ENCODE data around the gene SPEG.

The SPEG gene

DNA sequence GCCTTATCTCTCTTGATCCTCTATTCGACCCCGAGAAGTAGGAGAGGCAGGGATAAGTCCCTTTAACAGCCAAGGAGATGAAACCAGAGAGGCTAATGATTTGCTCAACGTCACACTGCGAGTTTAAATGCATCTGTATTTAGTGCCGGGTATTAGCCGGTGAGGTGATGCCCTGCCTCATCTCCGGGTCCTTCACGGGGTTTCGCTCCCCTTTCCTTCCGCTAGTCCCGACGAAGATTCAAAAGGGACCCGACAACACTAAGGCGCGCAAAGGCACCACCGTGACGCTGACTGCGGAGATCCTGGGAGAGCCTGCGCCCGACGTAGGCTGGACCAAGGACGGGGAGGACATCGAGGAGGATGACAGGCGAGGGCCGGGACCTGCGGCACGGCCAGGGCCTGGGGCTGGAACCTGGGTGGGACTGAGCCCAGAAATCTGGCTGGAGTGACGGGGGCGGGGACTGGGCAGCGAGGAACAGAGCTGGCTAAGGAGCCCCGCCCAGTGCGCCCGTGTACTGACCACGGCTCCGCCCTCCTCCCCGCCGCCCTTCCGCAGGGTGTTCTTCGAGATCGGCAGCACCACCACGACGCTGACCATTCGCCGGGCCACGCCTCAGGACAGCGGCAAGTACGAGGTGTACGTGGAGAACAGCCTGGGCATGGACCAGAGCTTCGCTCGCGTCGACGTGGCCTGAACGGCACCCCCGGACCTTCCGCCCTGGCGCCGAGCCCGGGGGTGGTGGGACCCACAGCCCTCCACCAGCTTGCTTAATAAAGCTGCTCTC is 63.0 kb downstream of the SPEG start:
- peak; percentile 15 for DNase-seq (ENCODE audit: low spot score)

DNA sequence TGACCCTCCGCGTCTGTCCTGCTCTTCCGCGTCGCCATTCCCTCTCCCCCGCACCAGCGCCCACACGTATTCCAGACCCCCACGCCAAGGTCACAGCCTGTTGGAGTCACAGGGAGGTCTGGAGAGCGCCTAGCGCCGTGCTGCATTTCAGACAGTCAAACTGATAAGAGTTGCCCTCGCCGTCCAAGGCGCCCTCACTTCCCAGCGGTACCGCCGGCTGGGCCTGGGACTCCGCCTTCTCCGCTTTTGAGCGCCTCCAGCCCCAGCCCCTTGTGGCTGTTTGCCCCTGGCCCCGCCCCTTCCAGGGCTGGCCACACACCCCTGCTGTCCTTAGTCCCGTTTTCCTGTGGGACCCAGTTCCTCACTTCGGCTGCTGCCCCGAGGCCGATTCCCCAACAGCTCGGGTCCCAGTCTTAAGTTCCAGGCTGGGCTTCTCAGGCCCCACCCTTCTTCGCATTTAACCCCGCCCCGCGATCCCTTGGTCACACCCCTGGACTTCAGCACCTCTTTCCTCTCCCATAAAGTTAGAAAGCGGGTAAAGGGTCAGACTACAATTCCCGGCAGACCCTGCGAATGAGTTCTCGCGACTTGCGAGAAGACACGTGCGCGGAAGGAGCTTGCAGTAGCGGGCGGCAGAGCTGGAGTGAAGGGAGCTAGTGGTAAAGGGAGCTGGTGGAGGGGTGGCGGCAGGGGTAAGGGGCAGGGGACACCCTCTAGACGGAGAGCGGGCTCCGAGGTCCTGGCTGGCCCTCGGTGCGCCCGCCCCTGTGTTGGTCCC is 63.8 kb downstream of the SPEG start, which contains the start of gene GMPPA:
Gene GMPPA, plus strand, starts transcription at position 612 of the 778 bp plus-strand sequence. CDS start 1,085 bp downstream, outside the sequence.
- DNase-seq (ENCODE audit: low spot score): peak; percentile 96

DNA sequence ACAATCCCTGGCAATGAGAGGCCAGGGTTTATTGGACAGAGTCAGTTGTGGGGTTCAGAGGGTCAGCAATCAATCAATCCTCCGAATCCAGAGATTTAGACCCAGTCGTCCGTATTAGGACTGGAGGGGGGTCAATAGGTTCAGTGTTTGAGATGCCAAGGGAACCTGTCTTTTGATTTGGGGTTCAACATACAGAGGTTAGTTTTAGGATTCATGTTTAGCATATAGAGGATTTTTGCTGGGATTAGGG is 64.3 kb downstream of the SPEG start:
- DNase-seq (ENCODE audit: low spot score): no peak

DNA sequence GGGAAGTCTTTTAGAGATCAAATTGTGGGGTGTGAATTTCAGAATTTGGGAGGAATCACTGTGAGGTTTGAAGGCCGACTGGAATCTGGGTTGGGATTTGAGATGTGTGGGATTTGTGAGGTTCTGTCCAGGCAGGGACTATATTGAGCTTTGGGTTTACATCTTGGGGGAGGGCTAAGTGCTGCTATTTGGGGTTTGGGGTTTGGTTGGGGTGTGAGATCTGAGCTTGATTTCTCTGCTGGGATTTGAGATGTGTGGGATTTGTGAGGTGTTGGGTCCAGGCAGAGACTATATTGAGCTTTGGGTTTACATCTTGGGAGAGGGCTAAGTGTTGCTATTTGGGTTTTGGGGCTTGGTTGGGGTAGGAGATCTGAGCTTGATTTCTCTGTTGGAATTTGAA is 64.9 kb downstream of the SPEG start:
- DNase-seq (ENCODE audit: low spot score): no peak

DNA sequence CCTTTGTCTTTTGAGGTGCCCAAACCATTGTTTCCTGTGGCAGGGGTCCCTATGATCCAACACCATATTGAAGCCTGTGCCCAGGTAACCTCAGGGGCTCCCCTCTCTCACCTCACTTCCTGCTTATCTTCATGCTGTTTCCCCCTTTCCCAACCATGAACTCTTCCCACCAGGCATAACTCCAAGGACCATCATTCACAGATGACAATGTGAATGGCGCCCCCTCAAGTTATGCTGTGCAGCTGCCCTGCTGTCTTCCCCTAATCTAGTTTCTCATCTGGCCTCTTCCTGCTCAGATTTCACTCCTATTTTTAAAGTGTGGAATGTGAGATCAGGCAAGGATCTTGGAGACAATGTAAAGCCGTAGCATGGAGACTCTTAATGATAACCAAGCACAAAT is 65.5 kb downstream of the SPEG start:
- no peak for DNase-seq (ENCODE audit: low spot score)

DNA sequence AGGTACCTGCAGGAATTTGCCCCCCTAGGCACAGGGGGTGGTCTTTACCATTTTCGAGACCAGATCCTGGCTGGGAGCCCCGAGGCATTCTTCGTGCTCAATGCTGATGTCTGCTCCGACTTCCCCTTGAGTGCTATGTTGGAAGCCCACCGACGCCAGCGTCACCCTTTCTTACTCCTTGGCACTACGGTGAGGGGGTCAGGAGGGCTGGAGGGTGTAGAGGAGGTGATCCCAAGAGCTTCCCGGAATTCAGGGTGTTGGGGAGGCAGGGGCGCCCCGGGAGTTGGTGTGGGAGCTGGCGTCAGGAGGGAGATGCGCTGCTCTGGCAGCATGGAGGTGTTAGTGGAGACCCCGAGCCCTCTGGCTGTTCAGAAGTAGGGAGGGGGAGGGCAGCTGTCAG is 67.2 kb downstream of the SPEG start:
- DNase-seq (ENCODE audit: low spot score): no peak

DNA sequence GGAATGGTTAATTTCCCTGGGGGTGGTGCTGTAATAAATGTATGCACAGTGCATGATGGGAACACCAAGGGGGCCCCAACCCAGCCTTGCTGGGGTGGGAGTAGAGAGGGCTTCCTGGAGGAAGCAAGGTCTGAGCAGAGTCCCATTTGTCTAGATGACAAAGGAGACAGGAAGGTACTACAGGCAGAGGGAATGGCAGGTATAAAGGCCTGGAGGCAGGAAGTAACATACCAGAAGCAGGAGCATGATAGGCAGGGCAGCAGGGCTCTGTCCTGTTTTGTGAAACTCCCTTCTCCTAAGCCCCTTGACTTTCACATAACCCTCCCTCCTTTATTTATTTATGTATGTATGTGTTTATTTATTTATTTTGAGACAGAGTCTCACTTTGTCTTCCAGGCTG is 68.0 kb downstream of the SPEG start:
- DNase-seq (ENCODE audit: low spot score): no peak

DNA sequence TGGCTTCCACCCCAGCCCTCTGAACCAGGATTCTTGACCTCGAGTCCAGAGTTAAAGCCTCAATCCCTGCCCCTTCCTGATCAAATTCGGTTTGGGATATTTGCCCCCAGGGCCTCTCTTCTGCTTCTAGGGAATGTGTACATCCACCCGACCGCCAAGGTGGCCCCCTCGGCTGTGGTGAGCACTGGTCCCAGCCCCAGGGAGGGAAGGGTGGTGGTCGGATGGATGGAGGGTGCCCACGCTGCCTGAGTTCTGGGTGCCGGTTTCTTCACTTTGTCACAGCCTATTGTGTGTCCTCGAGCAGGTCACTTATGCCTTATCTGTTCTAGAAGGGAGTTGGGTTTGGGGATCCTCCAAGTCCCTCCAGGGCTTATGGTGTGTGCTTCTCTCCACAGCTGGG is 70.9 kb downstream of the SPEG start:
- no peak for DNase-seq (ENCODE audit: low spot score)

DNA sequence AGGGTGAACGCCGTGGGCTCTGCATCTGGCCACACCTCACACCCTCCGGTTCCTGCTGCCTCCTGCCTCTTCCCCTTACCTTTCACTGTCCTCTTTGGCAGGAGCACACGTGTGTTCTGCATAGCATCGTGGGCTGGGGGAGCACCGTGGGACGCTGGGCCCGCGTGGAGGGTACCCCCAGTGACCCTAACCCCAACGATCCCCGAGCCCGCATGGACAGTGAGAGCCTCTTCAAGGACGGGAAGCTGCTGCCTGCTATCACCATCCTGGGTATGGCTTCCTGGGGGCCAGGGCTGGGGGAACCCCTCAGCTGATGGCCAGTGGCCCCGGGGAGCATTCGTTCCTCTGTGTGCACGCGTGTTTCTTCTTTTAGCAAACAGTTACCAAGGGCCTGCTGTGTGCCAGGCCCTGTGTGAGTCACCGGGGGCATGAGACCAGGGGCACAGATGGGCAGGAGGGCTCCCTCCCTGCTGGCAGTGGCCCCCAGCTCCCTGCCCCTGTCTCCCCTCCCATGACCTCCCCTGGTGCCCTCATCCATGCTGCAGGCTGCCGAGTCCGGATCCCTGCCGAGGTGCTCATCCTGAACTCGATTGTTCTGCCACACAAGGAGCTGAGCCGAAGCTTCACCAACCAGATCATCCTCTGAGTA is 71.6 kb downstream of the SPEG start:
- DNase-seq (ENCODE audit: low spot score): no peak

DNA sequence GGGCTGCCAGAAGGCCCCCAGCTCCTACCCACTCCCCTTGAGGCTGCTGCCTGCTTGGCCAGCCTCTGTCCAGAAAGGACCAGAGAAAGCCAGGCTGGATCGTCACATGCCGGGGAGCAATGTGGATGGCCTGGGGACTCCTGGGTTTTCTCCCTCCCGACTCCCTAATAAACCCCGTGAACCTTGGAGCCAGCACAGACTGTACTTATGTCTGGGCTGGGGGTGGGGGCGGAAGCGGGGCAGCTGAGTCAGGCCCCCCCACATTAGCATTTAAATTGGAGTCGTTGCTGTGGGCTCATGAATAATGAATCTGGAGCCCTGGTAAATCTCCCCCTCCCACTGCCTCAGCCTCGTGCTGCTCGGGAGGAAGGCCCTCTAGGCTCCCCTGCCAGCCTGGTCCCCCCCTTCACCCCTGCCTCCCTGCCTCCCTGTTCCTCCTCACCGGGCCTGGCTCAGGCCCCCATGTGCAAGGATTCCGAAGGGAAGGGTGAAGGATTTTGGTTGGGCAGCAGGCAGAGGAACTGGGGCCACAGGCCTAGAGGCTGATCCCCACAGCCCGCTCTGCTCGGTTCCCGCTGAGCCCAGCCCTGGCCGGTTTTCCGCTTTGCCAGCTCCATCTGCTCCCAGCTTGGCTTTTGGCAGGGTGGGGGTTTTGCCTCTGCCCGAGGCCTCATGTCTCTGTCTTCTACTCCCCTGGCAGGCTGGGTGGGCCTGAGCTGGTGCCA is 72.3 kb downstream of the SPEG start:
- DNase-seq (ENCODE audit: low spot score): no peak

DNA sequence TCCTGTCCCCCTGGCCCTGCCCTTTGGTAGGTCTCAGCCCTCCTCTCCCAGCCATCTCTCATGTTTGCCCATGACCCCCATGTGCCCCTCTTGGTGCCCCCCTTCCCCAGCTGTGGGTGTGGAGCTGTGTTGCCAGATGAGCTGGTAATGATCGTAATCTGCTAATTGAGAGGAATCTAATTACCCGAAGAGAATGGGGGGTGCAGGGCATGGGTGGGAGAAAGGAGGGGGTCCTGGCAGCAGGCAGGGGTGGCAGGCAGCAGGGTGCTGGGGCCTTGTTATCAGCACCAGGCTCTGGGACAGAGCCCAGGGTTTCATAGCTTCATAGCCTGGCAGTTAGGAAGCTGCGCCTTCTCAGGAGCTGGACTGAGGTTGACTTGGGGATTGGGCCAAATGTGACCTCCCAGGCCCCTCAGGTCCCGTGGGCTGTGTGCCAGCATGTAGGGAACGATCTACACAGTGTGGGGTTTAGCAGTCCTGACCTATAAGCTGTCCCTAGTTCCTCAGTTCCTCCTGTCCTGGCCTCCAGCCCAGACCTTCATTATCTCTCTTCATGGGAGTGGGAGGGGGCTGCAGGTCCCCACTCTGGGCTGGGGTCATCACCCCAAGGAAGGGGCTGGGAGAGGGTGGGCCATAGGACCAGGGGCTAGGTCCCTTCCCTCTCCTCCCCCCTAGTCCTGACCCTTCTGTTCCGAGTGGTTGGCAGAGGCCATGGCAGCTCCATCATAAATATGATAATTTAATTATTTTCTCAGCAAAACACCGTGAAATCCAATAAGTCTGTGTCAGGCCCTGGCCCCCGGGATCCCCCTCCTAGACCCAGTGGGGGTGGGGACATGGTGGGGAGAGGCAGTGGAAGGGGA is 73.2 kb downstream of the SPEG start:
- no peak for DNase-seq (ENCODE audit: low spot score)

DNA sequence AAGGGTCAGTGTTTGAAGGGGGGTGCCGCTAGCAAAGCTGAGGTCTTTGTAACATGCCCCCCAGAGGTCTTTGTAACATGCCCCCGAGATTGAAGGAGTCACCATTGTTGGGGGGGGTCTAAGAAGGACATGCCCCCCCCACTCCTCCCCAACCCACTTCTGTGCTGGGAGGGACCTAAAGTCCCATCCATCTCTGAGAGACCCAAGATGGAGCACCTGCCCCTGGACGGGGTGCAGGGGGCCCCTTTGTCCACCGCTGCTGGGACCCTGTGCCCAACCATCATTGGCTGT is 73.7 kb downstream of the SPEG start:
- DNase-seq (ENCODE audit: low spot score): no peak

DNA sequence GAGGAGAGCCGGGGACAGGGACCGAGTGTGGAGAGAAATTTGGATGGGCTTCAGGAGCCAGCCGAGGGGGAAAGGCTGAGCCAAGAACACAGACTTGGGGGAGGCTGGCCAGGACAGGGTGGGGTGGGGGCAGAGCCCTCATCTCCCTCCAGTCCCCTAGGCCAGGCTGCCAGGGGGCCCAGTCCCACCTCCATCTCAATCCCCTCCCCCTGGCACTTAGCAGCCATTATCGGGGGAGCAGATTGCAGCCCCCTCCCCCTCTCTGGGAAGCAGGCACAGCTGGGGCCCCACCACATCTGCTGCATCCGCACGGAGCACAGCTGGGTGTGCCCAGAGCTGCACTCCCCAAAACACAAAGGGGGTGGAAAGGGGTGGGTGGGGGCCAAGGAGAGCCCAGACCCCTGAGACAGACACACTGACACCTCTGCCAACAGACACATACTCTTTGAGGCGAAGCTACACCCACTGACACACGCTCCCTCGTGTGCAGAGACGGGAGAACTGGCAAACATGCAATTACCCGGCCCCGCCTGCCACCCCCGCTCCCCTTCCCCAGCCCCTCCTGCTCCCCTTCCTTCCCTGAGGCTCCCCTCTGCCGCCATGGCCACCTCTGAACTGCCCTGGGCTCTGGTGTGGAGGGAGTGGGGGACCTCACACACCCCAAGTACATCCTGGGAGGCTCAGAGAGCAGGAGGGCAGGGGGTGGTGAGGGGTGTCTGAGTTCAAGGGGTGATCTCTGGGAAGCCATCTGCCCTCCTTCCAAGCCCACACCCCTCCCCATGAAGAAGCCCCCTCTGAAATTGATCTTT is 74.5 kb downstream of the SPEG start:
- DNase-seq (ENCODE audit: low spot score): no peak

DNA sequence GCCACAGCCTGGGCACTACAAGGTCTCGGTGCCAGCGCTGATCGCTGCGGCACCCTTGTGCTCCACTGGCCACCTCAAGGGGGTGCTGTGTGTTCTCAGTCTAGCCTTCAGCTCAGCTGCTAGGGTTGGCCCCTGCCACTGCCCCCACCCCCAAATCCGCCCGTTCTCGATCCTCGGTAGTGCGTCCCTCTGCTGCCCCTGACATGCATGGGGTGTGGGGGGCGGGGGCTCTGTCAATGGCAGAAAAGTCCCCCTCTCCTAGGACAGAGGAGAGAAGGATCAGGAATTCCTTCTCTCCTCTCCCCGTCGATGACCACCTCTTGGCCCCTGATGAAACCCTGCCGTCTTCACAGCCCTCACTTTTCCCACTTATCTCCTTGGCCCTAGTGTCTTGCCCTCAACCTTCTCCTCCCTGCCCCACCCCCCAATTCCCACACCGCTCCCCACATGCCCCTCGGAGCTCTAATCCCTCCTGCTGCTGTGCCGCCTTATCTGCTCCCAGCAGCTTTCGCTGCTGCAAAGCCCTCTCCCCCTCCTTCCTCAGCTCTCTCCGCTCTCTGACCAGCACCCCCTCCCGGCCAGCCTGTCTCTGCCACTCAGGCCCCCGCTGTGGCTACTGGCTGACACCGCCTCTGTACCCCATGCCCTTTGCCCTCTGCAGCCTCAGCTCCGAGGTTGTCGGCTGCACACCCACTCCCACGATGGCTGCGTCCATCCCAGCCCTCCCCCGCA is 75.3 kb downstream of the SPEG start:
- peak; percentile 27 for DNase-seq (ENCODE audit: low spot score)

DNA sequence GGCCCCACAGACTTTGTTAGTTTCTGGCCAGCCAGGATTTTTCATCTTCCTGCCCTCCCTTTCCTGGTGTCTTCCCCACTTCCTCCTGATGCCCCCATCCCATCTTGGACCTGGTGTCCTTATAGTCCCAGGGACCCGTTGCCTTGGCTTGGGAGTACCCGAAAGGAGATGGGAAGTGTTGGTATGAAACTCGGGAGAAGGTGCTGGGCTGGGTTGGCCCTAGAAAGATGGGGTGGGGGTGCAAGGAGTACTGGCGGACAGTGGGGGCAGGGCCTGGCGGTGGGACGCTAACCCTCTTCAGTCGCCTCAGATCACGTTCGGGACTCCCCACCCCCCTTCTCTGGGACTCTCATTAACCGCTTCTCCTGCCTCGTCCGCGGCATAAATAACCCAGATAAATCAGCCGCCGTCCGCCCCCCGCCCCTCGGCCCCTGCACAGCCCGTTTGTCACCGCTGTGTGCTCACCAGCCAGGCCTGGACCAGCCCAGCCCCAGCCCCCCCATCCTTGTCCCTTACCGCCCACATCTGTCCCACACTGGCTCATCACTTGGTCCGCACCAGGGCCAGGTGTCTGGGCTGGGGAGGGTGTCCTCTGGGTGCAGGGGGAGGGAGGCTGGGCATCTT is 76.0 kb downstream of the SPEG start:
- DNase-seq (ENCODE audit: low spot score): no peak

DNA sequence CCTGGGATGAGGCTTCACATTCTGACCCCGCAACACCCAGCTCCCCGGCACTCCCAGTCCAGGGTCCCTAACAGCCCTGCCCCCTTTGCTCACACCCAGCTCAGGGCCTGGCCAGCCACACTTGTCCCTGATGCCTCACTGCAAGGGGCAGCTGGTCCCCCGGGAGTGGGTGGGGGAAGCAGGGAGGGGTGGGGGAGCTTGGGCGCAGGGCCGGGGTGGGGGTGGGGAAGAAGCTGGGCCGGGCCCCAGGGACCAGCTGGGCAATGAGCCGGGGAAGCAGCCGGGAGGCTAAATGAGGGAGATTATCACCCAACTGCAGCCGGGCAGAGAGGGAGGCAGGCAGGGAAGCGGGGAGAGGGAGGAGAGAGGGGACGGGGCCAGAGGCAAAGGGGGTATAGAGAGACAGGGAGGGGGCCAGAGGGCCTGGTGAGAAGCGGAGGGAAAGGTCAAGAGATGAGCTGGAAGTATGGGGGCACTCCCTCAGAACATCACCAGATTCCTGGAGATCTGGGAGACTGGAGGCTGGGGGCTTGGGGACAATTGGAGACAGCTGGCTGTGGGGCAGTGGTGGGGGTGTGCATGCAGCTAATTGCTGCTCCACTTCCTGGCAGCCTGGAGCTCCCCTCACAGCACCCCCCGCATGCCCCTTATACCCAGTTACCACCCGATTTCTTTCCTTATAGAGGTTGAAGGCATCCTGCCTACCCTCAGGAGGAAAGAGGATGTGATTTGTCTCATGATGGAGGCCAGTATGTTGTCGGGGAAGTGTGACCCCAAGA is 77.1 kb downstream of the SPEG start:
- DNase-seq (ENCODE audit: low spot score): no peak

DNA sequence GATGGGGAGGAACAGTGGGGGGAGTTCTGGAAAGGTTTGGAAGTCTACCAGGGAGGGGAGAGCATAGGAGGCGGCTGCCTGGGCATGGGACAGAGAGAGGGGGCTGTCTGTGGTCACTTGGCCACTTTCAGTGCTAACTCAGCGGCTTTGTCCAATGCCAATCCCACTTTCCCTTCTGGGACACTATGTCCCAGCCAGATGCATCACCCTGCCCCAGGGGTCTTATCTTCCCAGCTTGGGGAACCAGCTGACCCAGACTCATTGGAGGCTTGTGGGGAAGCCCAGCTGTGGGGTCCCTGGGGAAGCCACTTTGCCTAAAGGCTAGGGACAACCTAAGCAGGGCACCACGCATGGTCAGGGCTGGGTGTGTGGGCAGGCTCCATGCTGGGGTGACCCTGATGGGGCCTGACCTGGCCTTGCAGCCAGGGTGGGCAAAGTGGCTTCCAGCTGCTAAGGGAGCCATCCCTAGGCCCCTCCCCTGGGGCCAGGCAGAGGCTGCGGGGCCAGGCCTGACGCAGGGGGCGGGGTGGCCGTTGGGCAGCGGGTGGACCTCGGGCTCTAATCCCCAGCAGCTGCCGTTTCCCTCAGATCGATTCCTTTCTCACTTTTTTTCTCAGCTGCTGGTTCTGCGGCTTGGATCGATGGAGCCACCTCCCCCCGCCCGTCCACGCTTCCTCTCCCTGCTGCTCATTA is 78.0 kb downstream of the SPEG start:
- no peak for DNase-seq (ENCODE audit: low spot score)

DNA sequence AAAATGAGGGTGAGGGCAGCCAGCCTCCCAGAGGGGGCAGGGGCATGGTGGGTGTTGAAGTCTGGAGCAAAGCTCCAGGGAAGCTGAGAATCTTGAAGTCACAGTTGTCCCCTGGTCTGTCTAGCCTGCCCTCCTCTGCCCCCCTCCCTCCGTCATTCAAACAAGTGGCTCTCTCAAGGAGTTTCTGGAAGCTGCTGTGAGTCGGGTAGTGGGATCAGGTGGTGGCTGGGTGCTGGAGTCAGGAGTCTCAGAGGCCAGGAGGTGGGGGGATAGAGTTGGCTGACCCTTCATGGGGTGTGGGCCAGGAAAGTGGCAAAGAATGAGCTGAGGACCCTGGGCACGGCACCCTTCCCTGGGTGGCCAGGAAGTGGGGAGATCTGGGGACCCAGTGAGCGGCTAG is 79.1 kb downstream of the SPEG start:
- DNase-seq (ENCODE audit: low spot score): no peak

Data from CD4-positive, alpha-beta T cell treated with Interleukin-15 for 4 hours (primary cell).